ENCODE results near the gene LRRN4. TPM values are rescaled to one million over a fixed set of nuclear protein-coding genes. Genes with fewer than 3 reads are reported as not detected.

LRRN4 gene
- polyA plus RNA-seq, 2 of the 4 experiments (the other 2 are of a cell fraction), result not detected

DNA sequence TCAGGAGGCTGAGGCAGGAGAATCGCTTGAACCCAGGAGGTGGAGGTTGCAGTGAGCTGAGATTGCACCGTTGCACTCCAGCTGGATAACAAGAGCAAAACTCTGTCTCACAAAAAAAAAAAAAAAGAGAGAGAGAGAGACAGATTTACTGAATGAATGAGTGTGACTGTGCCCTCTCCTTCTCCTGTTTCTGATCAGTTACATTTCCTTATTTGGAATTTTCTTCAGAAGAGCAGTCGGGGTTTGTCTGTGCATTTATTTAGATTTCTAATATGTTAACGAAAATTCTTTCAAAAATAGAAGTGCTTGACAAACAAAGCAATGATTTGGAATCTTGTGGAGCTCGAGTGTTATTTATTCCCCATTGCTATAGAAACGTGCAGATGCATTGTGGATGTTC lies 6.4 kb upstream of the LRRN4 start:
- Histone ChIP-seq H3K4me3 (no peak overlapping the region), H3K27ac (no peak overlapping the region), H3K4me1 (no peaks in the 10 kb centered on the region), H3K9me3 (no peaks in the 10 kb centered on the region), H3K4me2 (no peak overlapping the region)
- ChIA-PET POLR2A (interaction anchor here (0.6 kb wide), 1 partner anchor 595 kb away, joined by 3 read pairs; no protein-coding TSS in a partner anchor), CTCF (interaction anchor here (1.0 to 2.2 kb wide), 5 partner anchors 16 to 531 kb away, joined by 3 to 6 read pairs (median 4); no protein-coding TSS in a partner anchor)
- FAIRE-seq (no peak), ATAC-seq (no peak), DNase-seq (ENCODE audit: low read depth in 1 of 2, low spot score in 1 of 2) (no peak)
- WGBS (ENCODE audit: missing lambda C conversion rate), result 22% methylated on average over 6 of the region's 6 CpGs
- TF ChIP-seq CHD2 (IDR thresholded peaks at IDR 0.05; ENCODE audit: low read length, partially characterized antibody) (no peak), EP300 (IDR thresholded peaks at IDR 0.05) (no peak), SMC3 (IDR thresholded peaks at IDR 0.05) (no peak), NR3C1 (IDR thresholded peaks at IDR 0.05) (no peak), EHF (CRISPR knock-in tag; IDR thresholded peaks at IDR 0.05) (no peak), NFE2L2 (conservative IDR thresholded peaks at IDR 0.05; ENCODE audit: low read length) (no peak), ZFP36 (IDR thresholded peaks at IDR 0.05; ENCODE audit: borderline replicate concordance, partially characterized antibody) (no peak), HOXB5 (CRISPR knock-in tag; IDR thresholded peaks at IDR 0.05) (no peak), NPAS2 (CRISPR knock-in tag; IDR thresholded peaks at IDR 0.05; ENCODE audit: borderline replicate concordance) (no peak), EHMT2 (IDR thresholded peaks at IDR 0.05; ENCODE audit: low read depth) (no peak), HOXB13 (CRISPR knock-in tag; IDR thresholded peaks at IDR 0.05; ENCODE audit: low read depth) (no peak)
- TF ChIP-seq, protein P1, sequence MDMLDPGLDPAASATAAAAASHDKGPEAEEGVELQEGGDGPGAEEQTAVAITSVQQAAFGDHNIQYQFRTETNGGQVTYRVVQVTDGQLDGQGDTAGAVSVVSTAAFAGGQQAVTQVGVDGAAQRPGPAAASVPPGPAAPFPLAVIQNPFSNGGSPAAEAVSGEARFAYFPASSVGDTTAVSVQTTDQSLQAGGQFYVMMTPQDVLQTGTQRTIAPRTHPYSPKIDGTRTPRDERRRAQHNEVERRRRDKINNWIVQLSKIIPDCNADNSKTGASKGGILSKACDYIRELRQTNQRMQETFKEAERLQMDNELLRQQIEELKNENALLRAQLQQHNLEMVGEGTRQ (IDR thresholded peaks at IDR 0.05), result no peak
- TF ChIP-seq, protein P2, sequence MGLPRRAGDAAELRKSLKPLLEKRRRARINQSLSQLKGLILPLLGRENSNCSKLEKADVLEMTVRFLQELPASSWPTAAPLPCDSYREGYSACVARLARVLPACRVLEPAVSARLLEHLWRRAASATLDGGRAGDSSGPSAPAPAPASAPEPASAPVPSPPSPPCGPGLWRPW (IDR thresholded peaks at IDR 0.05), result no peak
- TF ChIP-seq, protein P3, sequence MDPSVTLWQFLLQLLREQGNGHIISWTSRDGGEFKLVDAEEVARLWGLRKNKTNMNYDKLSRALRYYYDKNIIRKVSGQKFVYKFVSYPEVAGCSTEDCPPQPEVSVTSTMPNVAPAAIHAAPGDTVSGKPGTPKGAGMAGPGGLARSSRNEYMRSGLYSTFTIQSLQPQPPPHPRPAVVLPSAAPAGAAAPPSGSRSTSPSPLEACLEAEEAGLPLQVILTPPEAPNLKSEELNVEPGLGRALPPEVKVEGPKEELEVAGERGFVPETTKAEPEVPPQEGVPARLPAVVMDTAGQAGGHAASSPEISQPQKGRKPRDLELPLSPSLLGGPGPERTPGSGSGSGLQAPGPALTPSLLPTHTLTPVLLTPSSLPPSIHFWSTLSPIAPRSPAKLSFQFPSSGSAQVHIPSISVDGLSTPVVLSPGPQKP (IDR thresholded peaks at IDR 0.05; ENCODE audit: low read depth, low read length), result no peak

DNA sequence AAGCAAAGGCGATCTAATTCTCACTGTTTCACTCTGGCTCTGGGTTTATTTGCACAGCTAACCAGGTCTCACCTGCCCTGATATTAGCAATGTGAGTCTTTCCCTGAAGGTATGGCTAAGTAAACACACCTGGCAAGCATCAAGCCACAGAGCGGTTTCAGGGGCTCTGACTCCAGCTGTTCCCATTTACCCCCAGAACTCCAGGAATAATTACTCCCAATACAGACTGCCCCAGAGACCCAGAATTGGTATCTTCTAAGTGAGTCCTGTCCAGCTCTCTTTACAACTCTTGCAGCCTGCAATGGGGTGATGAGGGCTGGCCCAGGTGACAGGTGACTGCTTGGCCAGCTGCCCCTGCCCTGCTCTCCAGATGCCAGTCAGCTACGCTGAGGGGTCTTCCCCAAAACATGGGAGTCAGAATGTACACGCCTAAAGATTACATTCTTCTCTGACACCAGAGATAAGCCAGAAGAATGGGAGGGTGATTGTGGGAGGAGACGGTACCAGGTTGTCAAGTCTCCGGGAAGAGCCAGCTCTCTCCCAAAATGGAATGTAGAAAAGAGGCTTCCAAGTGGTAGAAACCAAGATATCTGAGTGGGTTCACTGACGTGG lies 4.9 kb upstream of the LRRN4 start:
- no peak overlapping the region for H3K4me3 ChIP-seq
- DNase-seq (ENCODE audit: low read depth in 1 of 2, low spot score in 1 of 2), result no peak
- TF ChIP-seq CEBPB (IDR thresholded peaks at IDR 0.05), result no peak
- TF ChIP-seq MYC (IDR thresholded peaks at IDR 0.05; ENCODE audit: borderline replicate concordance, low read length), result no peak
- no peak for TF ChIP-seq FOXS1 (CRISPR knock-in tag; IDR thresholded peaks at IDR 0.05)
- TF ChIP-seq CBX8 (IDR thresholded peaks at IDR 0.05), result no peak
- TF ChIP-seq NPAS2 (CRISPR knock-in tag; IDR thresholded peaks at IDR 0.05; ENCODE audit: borderline replicate concordance), result no peak
- TF ChIP-seq RCOR1 (IDR thresholded peaks at IDR 0.05; ENCODE audit: low read depth, low read length), result no peak
- TF ChIP-seq, protein P4, sequence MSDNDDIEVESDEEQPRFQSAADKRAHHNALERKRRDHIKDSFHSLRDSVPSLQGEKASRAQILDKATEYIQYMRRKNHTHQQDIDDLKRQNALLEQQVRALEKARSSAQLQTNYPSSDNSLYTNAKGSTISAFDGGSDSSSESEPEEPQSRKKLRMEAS (IDR thresholded peaks at IDR 0.05), result no peak
- TF ChIP-seq FOSB (CRISPR knock-in tag; IDR thresholded peaks at IDR 0.05), result no peak
- no peak for TF ChIP-seq EP300 (IDR thresholded peaks at IDR 0.05)
- no peak for TF ChIP-seq RFX5 (IDR thresholded peaks at IDR 0.05)
- TF ChIP-seq, protein P5, sequence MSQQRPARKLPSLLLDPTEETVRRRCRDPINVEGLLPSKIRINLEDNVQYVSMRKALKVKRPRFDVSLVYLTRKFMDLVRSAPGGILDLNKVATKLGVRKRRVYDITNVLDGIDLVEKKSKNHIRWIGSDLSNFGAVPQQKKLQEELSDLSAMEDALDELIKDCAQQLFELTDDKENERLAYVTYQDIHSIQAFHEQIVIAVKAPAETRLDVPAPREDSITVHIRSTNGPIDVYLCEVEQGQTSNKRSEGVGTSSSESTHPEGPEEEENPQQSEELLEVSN (IDR thresholded peaks at IDR 0.05; ENCODE audit: borderline replicate concordance, low read depth), result no peak
- no peak for TF ChIP-seq RARB (CRISPR knock-in tag; IDR thresholded peaks at IDR 0.05)
- no peak for TF ChIP-seq KDM1A (IDR thresholded peaks at IDR 0.05; ENCODE audit: low read depth)
- TF ChIP-seq EHF (CRISPR knock-in tag; IDR thresholded peaks at IDR 0.05), result no peak
- no peak for TF ChIP-seq HDAC2 (IDR thresholded peaks at IDR 0.05)
- TF ChIP-seq HEYL (CRISPR knock-in tag; IDR thresholded peaks at IDR 0.05), result no peak
- TF ChIP-seq RAD21 (conservative IDR thresholded peaks at IDR 0.05 in 1 of 2, IDR thresholded peaks at IDR 0.05 in 1 of 2), result no peak
- no peak overlapping the region for H3K4me2 ChIP-seq
- ATAC-seq, result no peak
- no peaks in the 10 kb centered on the region for H3K4me1 ChIP-seq
- ChIA-PET POLR2A (no interaction called here), CTCF (interaction anchor here (0.9 to 2.2 kb wide), 6 partner anchors 15 to 530 kb away, joined by 3 to 6 read pairs (median 4); no protein-coding TSS in a partner anchor)
- no peaks in the 10 kb centered on the region for H3K9me3 ChIP-seq
- H3K27ac ChIP-seq, result no peak overlapping the region
- FAIRE-seq, result no peak
- 48% methylated on average over 7 of the region's 7 CpGs for WGBS (ENCODE audit: missing lambda C conversion rate)

Measured in A549 (cell line).